Measurements from ENCODE around the gene RGS3. TPM values are rescaled to one million over a fixed set of nuclear protein-coding genes. Genes with fewer than 3 reads are reported as not detected.

Gene RGS3
- total and polyA plus RNA-seq, 10 of the 15 experiments (the other 5 are each of a cell fraction or from before 2014, with no cell fraction given), result 2.9 to 138 (median 28.8) TPM

GRCh38 chr9:113515862-113516261 is 52.3 kb downstream of the RGS3 start:
- Histone ChIP-seq H3K4me1 (ENCODE audit: control insufficient read depth, insufficient read depth, low read length) (peaks cover 44% of the 10 kb centered on the region), H3K9me3 (replicated peaks; ENCODE audit: control insufficient read depth, insufficient read depth, low read length) (no peaks in the 10 kb centered on the region), H3K4me2 (ENCODE audit: control insufficient read depth, insufficient read depth) (no peak overlapping the region), H3K9ac (ENCODE audit: control insufficient read depth, insufficient read depth, low read length) (no peak overlapping the region), H4K20me1 (ENCODE audit: control insufficient read depth, insufficient read depth) (no peaks in the 10 kb centered on the region), H3K79me2 (ENCODE audit: control insufficient read depth, insufficient read depth, low read length) (peaks cover 36% of the 10 kb centered on the region), H3K27ac (ENCODE audit: control insufficient read depth, insufficient read depth) (no peak overlapping the region), H3K36me3 (ENCODE audit: control insufficient read depth in 2 of 2, insufficient read depth in 2 of 2, low read length in 1 of 2) (0 out of 4 replicates have a peak, but pooled peaks cover 0 to 3% of the 10 kb centered on the region in 2 experiments), H3K27me3 (replicated peaks in 1 of 2; ENCODE audit: control insufficient read depth in 2 of 2, insufficient read depth in 2 of 2, low read length in 1 of 2) (no peaks in the 10 kb centered on the region), H3K4me3 (no peak overlapping the region), H2AFZ (ENCODE audit: control insufficient read depth, low read depth, low read length) (no peak overlapping the region)
- 98% methylated on average over 4 of the region's 4 CpGs for WGBS (ENCODE audit: insufficient coverage, insufficient replicate concordance, low lambda C conversion rate, missing lambda C conversion rate)
- POLR2A ChIA-PET, result interaction anchor here (0.7 to 14.0 kb wide), 2 partner anchors 9 to 62 kb away, joined by 4 to 233 read pairs; no protein-coding TSS in a partner anchor
- no peak for FAIRE-seq
- ATAC-seq, result no peak
- BruUV-seq (replicated peaks), result no TSS peak
- TF ChIP-seq CEBPZ (IDR thresholded peaks at IDR 0.05; ENCODE audit: low read depth, low read length) (no peak), SKIL (IDR thresholded peaks at IDR 0.05; ENCODE audit: low read depth, poor library complexity, severe bottlenecking) (no peak), TBL1XR1 (IDR thresholded peaks at IDR 0.05; ENCODE audit: low read depth, low read length) (no peak)
- in situ Hi-C loops (cut with MboI), result no loop called here
- SMC1A ChIA-PET (ENCODE audit: uncharacterized antibody, unreplicated experiment), result interaction anchor here (1.2 to 18.5 kb wide), 8 partner anchors 9 to 141 kb away, joined by 5 to 323 read pairs (median 20); no protein-coding TSS in a partner anchor
- intact Hi-C loops (cut with micrococcal nuclease; ENCODE audit: unreplicated experiment), result loop anchor here (2.0 kb wide), 2 partner anchors 69 to 241 kb away; partner anchors contain the start of genes CDC26 and PRPF4
- RAD21 ChIA-PET (ENCODE audit: unreplicated experiment), result interaction anchor here (2.6 to 15.3 kb wide), 2 partner anchors 60 to 70 kb away, joined by 13 to 481 read pairs; no protein-coding TSS in a partner anchor
- CTCF ChIA-PET, result interaction anchor here (2.3 to 12.5 kb wide), 5 partner anchors 7 to 140 kb away, joined by 9 to 199 read pairs (median 38); no protein-coding TSS in a partner anchor
- DNase-seq (ENCODE audit: low read depth, low spot score), result no peak

All from GM12878 (cell line).